Gastroesophageal sphincter (tissue), 4 donors: Measurements from ENCODE around the gene MTR. TPM values are rescaled to one million over a fixed set of nuclear protein-coding genes. Genes with fewer than 3 reads are reported as not detected.

Source experiments
- ATAC-seq: fragments of 150-250 bp; one replicate; pipeline ENCODE4 v1.9.1; 2016; ENCODE audit warnings: mild to moderate bottlenecking, moderate library complexity
- H3K27ac ChIP-seq, 4 donors: fragments of 200-600 bp; sonication (generic) in 3 of 4; 1 replicate in 3 of 4; 2 replicates in 1 of 4; pipeline ENCODE4 v1.5.1; 2016 to 2019
- H3K27me3 ChIP-seq: fragments of 200-600 bp; sonication (generic); one replicate; pipeline ENCODE4 v1.5.1; 2019
- H3K36me3 ChIP-seq, 2 donors: fragments of 200-600 bp; sonication (generic); one replicate each; pipeline ENCODE4 v1.5.1; 2019; ENCODE audit warnings: control low read depth in 1 of 2
- H3K4me1 ChIP-seq, 3 donors: fragments of 200-600 bp; sonication (generic); 1 replicate in 2 of 3; 2 replicates in 1 of 3; pipeline ENCODE4 v1.5.1; 2016 to 2019; ENCODE audit warnings: control low read depth in 2 of 3
- H3K4me3 ChIP-seq, 2 donors: fragments of 200-600 bp; sonication (generic); one replicate each; pipeline ENCODE4 v1.5.1; 2019; ENCODE audit warnings: mild to moderate bottlenecking in 1 of 2, moderate library complexity in 1 of 2
- H3K9me3 ChIP-seq, 3 donors: fragments of 200-600 bp; sonication (generic); one replicate each; pipeline ENCODE4 v1.5.1; 2017 to 2019; ENCODE audit warnings: control low read depth in 2 of 3
- EP300 ChIP-seq: sonication (generic); formaldehyde crosslinking; IDR thresholded peaks from one replicate; pipeline ENCODE4 v1.6.1; 2017; ENCODE audit warnings: antibody characterized with exemption, mild to moderate bottlenecking
- POLR2A ChIP-seq, 2 donors: fragments of 450-650 bp; IDR thresholded peaks; one replicate each; pipeline ENCODE4 v1.6.1; 2017; ENCODE audit warnings: antibody characterized with exemption in 2 of 2, mild to moderate bottlenecking in 2 of 2, moderate library complexity in 1 of 2
- POLR2AphosphoS5 ChIP-seq: sonication (generic); formaldehyde crosslinking; IDR thresholded peaks from one replicate; pipeline ENCODE4 v1.6.1; 2017; ENCODE audit warnings: antibody characterized with exemption
- WGBS, 2 donors: methylation state at CpG; one replicate each; pipeline ENCODE4 v1.1.5; 2018; ENCODE audit warnings: low coverage in 1 of 2; 5-methylcytosine and 5-hydroxymethylcytosine counted together
- total RNA-seq, 4 donors: library from RNA; depleted of rRNA; stranded (reverse); fragments of >200 nt; gene quantifications; one replicate each; pipeline ENCODE4 v1.1.0, GENCODE V29; 2016
- TF ChIP-seq, protein P1 (sequence below), 4 experiments: fragments of 200-600 bp in 2 of 4; fragments of 450-650 bp in 2 of 4; sonication (generic) in 1 of 4; IDR thresholded peaks; one replicate each; pipeline ENCODE4 v1.5.1; 2017 to 2019; ENCODE audit warnings: antibody characterized with exemption in 4 of 4, mild to moderate bottlenecking in 2 of 4, moderate library complexity in 2 of 4

Gene MTR
- 10 to 100 TPM; 34.6 to 50.3 (median 38.9) TPM for total RNA-seq

DNA sequence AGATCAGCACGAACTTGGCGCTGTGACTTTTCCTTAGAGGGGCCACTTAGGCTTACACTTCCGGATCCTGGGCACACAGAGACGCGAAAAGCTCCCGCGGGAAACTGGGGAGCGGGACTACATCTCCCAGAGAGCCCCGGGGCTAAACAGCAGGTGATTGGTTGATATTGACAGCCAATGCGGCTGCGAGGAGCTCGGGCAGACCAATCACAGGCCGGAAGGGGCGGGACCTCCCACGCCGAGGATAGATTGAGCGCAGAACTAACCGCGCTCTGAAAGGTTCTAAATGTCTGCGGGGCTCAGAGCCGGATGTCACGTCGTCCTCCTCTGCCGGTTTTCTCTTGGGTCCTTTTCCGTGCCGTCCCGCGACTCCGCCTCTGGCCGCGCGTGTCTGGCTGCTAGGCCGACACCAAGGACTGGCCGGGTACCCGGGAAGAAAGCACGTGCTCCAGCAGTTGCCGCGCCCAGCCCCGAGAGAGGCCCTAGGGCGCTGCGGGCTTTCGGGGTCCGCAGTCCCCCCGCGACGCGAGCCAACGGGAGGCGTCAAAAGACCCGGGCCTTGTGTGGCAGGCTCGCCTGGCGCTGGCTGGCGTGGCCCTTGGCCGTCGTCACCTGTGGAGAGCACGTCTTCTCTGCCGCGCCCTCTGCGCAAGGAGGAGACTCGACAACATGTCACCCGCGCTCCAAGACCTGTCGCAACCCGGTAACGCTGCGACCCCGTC lies at the start of gene MTR:
Gene MTR (plus strand): TSS at position 258 of the 722 bp plus-strand sequence. CDS start 412 bp downstream, at position 670.
- Histone ChIP-seq H3K9me3 (no peaks in the 10 kb centered on the region), H3K4me3 (peak within 1 kb of the TSS; percentile 80 to 97), H3K27ac (peak within 1 kb of the TSS; percentile 86 to 98 (median 96)), H3K27me3 (no peaks in the 10 kb centered on the region), H3K4me1 (peaks cover 13 to 46% (median 15%) of the 10 kb centered on the region in 3 donors), H3K36me3 (peaks cover 0 to 3% of the 10 kb centered on the region in 2 donors)
- peak; percentile 99 for ATAC-seq
- WGBS, 2 donors, result 0% methylated on average over 2 of the region's 67 CpGs; no CpG with 5 or more reads in 1 of the 2 donors
- TF ChIP-seq POLR2A (IDR thresholded peaks at IDR 0.05) (peak; percentile 87 to 90), POLR2AphosphoS5 (peak; percentile 97), EP300 (no peak)
- TF ChIP-seq, protein P1, sequence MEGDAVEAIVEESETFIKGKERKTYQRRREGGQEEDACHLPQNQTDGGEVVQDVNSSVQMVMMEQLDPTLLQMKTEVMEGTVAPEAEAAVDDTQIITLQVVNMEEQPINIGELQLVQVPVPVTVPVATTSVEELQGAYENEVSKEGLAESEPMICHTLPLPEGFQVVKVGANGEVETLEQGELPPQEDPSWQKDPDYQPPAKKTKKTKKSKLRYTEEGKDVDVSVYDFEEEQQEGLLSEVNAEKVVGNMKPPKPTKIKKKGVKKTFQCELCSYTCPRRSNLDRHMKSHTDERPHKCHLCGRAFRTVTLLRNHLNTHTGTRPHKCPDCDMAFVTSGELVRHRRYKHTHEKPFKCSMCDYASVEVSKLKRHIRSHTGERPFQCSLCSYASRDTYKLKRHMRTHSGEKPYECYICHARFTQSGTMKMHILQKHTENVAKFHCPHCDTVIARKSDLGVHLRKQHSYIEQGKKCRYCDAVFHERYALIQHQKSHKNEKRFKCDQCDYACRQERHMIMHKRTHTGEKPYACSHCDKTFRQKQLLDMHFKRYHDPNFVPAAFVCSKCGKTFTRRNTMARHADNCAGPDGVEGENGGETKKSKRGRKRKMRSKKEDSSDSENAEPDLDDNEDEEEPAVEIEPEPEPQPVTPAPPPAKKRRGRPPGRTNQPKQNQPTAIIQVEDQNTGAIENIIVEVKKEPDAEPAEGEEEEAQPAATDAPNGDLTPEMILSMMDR (IDR thresholded peaks at IDR 0.05), result no peak

DNA sequence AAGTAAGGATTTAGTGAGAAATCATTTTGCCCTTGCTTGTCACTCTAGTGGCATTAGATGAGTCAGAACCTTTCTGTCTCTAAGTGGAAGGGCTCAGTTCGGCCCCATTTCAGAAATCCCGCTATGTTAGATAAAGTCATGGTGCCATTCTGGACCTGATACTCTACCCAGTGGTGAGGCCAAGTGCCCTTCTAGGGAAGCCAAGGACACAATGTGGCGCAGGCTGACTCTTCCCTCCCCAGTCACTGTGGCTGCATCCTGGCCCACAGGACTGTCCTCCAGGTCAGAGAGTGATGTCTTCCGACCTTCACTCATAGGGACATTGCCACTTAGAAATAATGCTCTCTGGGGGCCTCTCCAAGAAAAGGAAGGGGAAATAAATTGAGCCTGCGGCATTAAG lies 48.3 kb upstream of the MTR start:
- WGBS, 2 donors, result 83 to 85% methylated on average over 2 to 5 of the region's 5 CpGs
- ATAC-seq, result no peak
- Histone ChIP-seq H3K36me3 (peaks cover 0 to 28% of the 10 kb centered on the region in 2 donors), H3K4me3 (no peak overlapping the region), H3K27ac (no peak overlapping the region), H3K9me3 (no peaks in the 10 kb centered on the region), H3K27me3 (no peaks in the 10 kb centered on the region), H3K4me1 (no peaks in the 10 kb centered on the region)
- TF ChIP-seq POLR2AphosphoS5 (no peak), EP300 (no peak)
- TF ChIP-seq, protein P1 (IDR thresholded peaks at IDR 0.05), result no peak

DNA sequence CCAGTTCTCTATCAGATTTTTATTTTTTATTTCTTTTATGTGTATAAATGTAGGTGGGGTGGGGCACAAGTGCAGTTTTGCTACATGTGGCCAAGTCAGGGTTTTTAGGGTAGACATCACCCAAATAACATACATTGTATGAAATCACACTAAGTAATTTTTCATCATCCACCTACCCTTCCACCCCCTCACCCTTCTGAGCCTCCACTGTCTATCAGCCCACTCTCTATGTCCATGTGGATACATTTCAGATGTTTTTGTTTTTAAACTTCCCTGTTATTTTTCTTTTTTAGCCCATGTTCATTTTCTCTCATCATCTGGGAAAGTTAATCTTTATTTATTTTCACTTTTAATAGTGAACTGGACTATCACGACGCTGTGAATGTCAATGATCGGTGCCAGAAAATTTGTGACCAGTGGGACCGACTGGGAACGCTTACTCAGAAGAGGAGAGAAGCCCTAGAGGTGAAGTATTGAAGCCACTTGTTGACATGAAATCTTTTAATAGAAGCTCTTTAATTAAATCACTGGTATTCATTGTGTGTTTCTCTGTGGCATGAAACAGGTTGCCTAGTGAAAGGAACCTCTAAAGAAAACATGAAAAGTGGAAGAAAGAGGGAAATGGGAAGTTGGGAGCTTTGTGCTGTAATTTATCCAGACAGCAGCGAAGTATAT lies 47.6 kb upstream of the MTR start:
- no peak for TF ChIP-seq POLR2A (IDR thresholded peaks at IDR 0.05)
- TF ChIP-seq, protein P1 (IDR thresholded peaks at IDR 0.05), result no peak
- TF ChIP-seq POLR2AphosphoS5, result no peak
- H3K27me3 ChIP-seq, result no peaks in the 10 kb centered on the region
- H3K4me3 ChIP-seq, result no peak overlapping the region
- H3K4me1 ChIP-seq, result no peaks in the 10 kb centered on the region
- H3K9me3 ChIP-seq, result no peaks in the 10 kb centered on the region
- H3K36me3 ChIP-seq, result peaks cover 0 to 21% of the 10 kb centered on the region in 2 donors
- ATAC-seq, result no peak
- H3K27ac ChIP-seq, result no peak overlapping the region
- 61 to 82% methylated on average over 1 to 6 of the region's 6 CpGs for WGBS, 2 donors

DNA sequence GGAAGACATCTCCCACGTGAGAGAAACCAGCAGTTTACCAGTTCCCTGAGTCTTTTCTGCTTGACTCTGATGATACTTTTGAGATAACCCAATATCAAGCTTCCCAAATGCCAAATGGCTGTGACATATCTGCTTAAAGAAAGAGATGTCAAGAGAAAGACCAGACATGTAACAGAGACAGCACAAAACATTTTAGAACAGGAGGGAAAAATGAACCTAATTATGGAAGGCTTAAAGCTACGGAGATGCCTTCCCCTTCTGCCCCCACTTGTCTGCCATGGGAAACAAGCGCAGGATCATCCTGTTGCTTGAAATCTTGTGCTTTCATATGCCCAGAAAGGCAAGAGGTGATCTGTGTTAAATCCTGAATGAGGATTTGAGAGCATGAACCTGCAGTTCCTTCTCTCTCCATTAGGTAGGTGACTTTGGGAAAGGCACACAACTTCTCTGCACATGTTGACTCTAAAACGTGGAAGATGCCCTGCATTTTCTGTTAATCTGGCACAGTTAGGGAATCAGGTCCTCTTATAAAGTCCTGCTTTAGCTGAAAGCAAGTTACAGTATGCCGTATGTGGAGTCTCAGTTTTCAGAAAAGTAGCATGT lies 46.7 kb upstream of the MTR start:
- Histone ChIP-seq H3K4me3 (no peak overlapping the region), H3K36me3 (peaks cover 0 to 15% of the 10 kb centered on the region in 2 donors), H3K27me3 (no peaks in the 10 kb centered on the region), H3K9me3 (no peaks in the 10 kb centered on the region), H3K27ac (no peak overlapping the region), H3K4me1 (peaks cover 0 to 2% (median 0%) of the 10 kb centered on the region in 3 donors)
- TF ChIP-seq, protein P1 (IDR thresholded peaks at IDR 0.05), result no peak
- no peak for TF ChIP-seq EP300
- no peak for TF ChIP-seq POLR2A (IDR thresholded peaks at IDR 0.05)
- TF ChIP-seq POLR2AphosphoS5, result no peak
- WGBS, 2 donors, result 71 to 79% methylated on average over 5 of the region's 5 CpGs
- ATAC-seq, result no peak
